Suprapubic skin (tissue), 4 donors: ENCODE data around the gene FIGNL1.

Experiments
- CTCF ChIP-seq, 2 donors: fragments of 200-600 bp in 1 of 2; fragments of 450-650 bp in 1 of 2; sonication (generic) in 1 of 2; IDR thresholded peaks; one replicate each; pipeline ENCODE4 v1.5.1; 2016 to 2019; ENCODE audit warnings: antibody characterized with exemption in 2 of 2, mild to moderate bottlenecking in 1 of 2, moderate library complexity in 1 of 2
- POLR2A ChIP-seq, 2 donors: fragments of 450-650 bp; IDR thresholded peaks; one replicate each; pipeline ENCODE4 v1.6.1; 2017; ENCODE audit warnings: antibody characterized with exemption in 2 of 2, mild to moderate bottlenecking in 2 of 2, moderate library complexity in 2 of 2
- POLR2AphosphoS5 ChIP-seq, 3 donors: sonication (generic); formaldehyde crosslinking; IDR thresholded peaks; one replicate each; pipeline ENCODE4 v1.6.1; 2017; ENCODE audit warnings: antibody characterized with exemption in 3 of 3

DNA sequence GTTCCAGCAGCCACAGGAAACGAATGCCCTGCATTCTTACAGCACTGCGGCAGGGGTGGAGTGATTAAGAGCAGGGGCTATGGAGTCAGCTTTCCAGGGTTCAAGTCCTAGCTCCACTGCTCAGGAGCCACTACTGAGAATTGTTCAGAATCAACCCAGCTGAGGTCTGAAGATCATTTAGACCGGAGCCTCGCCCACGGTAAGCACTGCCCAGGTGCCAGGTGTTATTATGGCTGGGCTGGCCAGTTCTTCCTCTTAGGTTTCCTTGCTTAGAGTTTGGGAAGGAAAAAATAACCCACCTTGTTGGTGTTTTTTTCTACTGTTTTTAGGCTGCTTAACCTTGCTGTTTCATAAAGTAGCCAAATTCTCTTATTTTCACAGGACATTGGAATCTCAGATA lies 4.8 kb upstream of the FIGNL1 start:
- TF ChIP-seq POLR2A (IDR thresholded peaks at IDR 0.05) (no peak), CTCF (IDR thresholded peaks at IDR 0.05) (no peak), POLR2AphosphoS5 (IDR thresholded peaks at IDR 0.05) (no peak)
